ENCODE data around the gene CBFA2T2. TPM values are rescaled to one million over a fixed set of nuclear protein-coding genes. Genes with fewer than 3 reads are reported as not detected.

Gene CBFA2T2
- total and polyA plus RNA-seq, 10 of the 15 experiments (the other 5 are each of a cell fraction or from before 2014, with no cell fraction given), result 0.61 to 8.6 (median 5.5) TPM

- Histone ChIP-seq H3K9ac (ENCODE audit: control insufficient read depth, insufficient read depth, low read length) (peak within 1 kb of the TSS; percentile 61), H4K20me1 (ENCODE audit: control insufficient read depth, insufficient read depth) (no peaks in the 10 kb centered on the region), H3K4me3 (peak within 1 kb of the TSS; percentile 79), H3K79me2 (ENCODE audit: control insufficient read depth, insufficient read depth, low read length) (no peaks in the 10 kb centered on the region), H3K4me1 (ENCODE audit: control insufficient read depth, insufficient read depth, low read length) (peaks cover 14% of the 10 kb centered on the region), H3K27ac (ENCODE audit: control insufficient read depth, insufficient read depth) (peak within 1 kb of the TSS; percentile 46; the same call in 1 of the 2 replicates), H3K4me2 (ENCODE audit: control insufficient read depth, insufficient read depth) (peak within 1 kb of the TSS; percentile 64), H3K9me3 (replicated peaks; ENCODE audit: control insufficient read depth, insufficient read depth, low read length) (no peaks in the 10 kb centered on the region), H3K36me3 (ENCODE audit: control insufficient read depth in 2 of 2, insufficient read depth in 2 of 2, low read length in 1 of 2) (peaks cover 0 to 1% of the 10 kb centered on the region in 2 experiments; a peak in 3 of 4 replicates), H3K27me3 (replicated peaks in 1 of 2; ENCODE audit: control insufficient read depth in 2 of 2, insufficient read depth in 2 of 2, low read length in 1 of 2) (no peaks in the 10 kb centered on the region), H2AFZ (ENCODE audit: control insufficient read depth, low read depth, low read length) (peak within 1 kb of the TSS; percentile 82)
- no peak for DNase-seq (ENCODE audit: low read depth, low spot score)
- 17% methylated on average over 68 of the region's 73 CpGs for WGBS (ENCODE audit: insufficient coverage, insufficient replicate concordance, low lambda C conversion rate, missing lambda C conversion rate)
- FAIRE-seq, result no peak
- ChIA-PET SMC1A (ENCODE audit: uncharacterized antibody, unreplicated experiment) (interaction anchor here (1.4 kb wide), 1 partner anchor 14 kb away, joined by 5 read pairs; no protein-coding TSS in a partner anchor), POLR2A (no interaction called here), CTCF (interaction anchor here (0.7 to 0.8 kb wide), 2 partner anchors 8 to 217 kb away, joined by 3 read pairs; partner anchors contain the start of gene ACTL10), RAD21 (ENCODE audit: unreplicated experiment) (interaction anchor here (2.2 kb wide), 1 partner anchor 8 kb away, joined by 6 read pairs; the partner anchor contains the start of gene ACTL10)
- in situ Hi-C loops (cut with MboI) (no loop called here), intact Hi-C loops (cut with micrococcal nuclease; ENCODE audit: unreplicated experiment) (no loop called here)
- no TSS peak for BruUV-seq (replicated peaks)
- peak; percentile 90 for ATAC-seq
- TF ChIP-seq ZNF217 (IDR thresholded peaks at IDR 0.05) (no peak), RCOR1 (conservative IDR thresholded peaks at IDR 0.05; ENCODE audit: low read depth, low read length) (no peak), JUNB (IDR thresholded peaks at IDR 0.05) (no peak), CBX3 (IDR thresholded peaks at IDR 0.05; ENCODE audit: borderline replicate concordance, low read depth) (no peak), ZNF274 (IDR thresholded peaks at IDR 0.05; ENCODE audit: insufficient read depth, insufficient read length) (no peak), ZNF207 (IDR thresholded peaks at IDR 0.05; ENCODE audit: borderline replicate concordance) (no peak), POLR2A (IDR thresholded peaks at IDR 0.05; ENCODE audit: low read depth, low read length) (peak; percentile 56), ATF3 (IDR thresholded peaks at IDR 0.05; ENCODE audit: borderline replicate concordance, extremely low read depth, low read depth, low read length) (no peak), NKRF (conservative IDR thresholded peaks at IDR 0.05) (0 out of 2 replicates have a peak, but pooled peaks have one; percentile 45), MYC (IDR thresholded peaks at IDR 0.05; ENCODE audit: insufficient read depth, insufficient read length, insufficient replicate concordance, low read length, severe bottlenecking) (no peak), PAX8 (IDR thresholded peaks at IDR 0.05) (no peak), ESRRA (IDR thresholded peaks at IDR 0.05; ENCODE audit: low read length) (no peak), IKZF1 (conservative IDR thresholded peaks at IDR 0.05) (peak; percentile 47), YY1 (IDR thresholded peaks at IDR 0.05; ENCODE audit: low read depth, low read length) (no peak), BCL3 (IDR thresholded peaks at IDR 0.05; ENCODE audit: borderline replicate concordance, insufficient read depth, low read depth, low read length, poor library complexity, severe bottlenecking) (peak; percentile 82), DPF2 (IDR thresholded peaks at IDR 0.05) (0 out of 2 replicates have a peak, but pooled peaks have one; percentile 49), SREBF1 (IDR thresholded peaks at IDR 0.05; ENCODE audit: low read length) (no peak), NR2C1 (IDR thresholded peaks at IDR 0.05) (peak; percentile 14; the same call in 1 of the 2 replicates), ZZZ3 (IDR thresholded peaks at IDR 0.05; ENCODE audit: control insufficient read depth, insufficient read length, low read depth) (no peak), BMI1 (IDR thresholded peaks at IDR 0.05; ENCODE audit: borderline replicate concordance) (no peak), MXI1 (IDR thresholded peaks at IDR 0.05; ENCODE audit: low read depth, low read length) (no peak)
These were observed 184.6 kb downstream of the CBFA2T2 start, which contains the start of gene NECAB3 for GRCh38 chr20:33674294-33675135. Gene NECAB3 (minus strand): TSS chr20:33674428. CDS start chr20:33674352, 76 bp downstream.
